Gastrocnemius medialis (tissue), 4 donors: ENCODE data around the gene PIWIL4. TPM values are rescaled to one million over a fixed set of nuclear protein-coding genes. Genes with fewer than 3 reads are reported as not detected.

Source experiments
- ATAC-seq, 2 donors: fragments of 150-250 bp; one replicate each; pipeline ENCODE4 v1.9.1; 2016
- DNase-seq, 2 donors: peaks; one replicate each; pipeline ENCODE4 v3.0.0-alpha.2; 2019
- H3K27ac ChIP-seq, 4 donors: fragments of 200-600 bp; sonication (generic); 1 replicate in 1 of 4; 2 replicates in 3 of 4; pipeline ENCODE4 v1.5.1; 2016 to 2018; ENCODE audit warnings: mild to moderate bottlenecking in 2 of 4, moderate library complexity in 1 of 4
- H3K27me3 ChIP-seq, 3 donors: fragments of 200-600 bp; sonication (generic) in 2 of 3; 1 replicate in 1 of 3; 2 replicates in 2 of 3; pipeline versions ENCODE4 v1.5.1 to v1.6.0; 2016 to 2019; ENCODE audit warnings: mild to moderate bottlenecking in 1 of 3, moderate library complexity in 1 of 3
- H3K36me3 ChIP-seq, 2 donors: fragments of 200-600 bp; sonication (generic) in 1 of 2; one replicate each; pipeline ENCODE4 v1.5.1; 2017 to 2018
- H3K4me1 ChIP-seq, 2 donors: fragments of 200-600 bp; sonication (generic) in 1 of 2; one replicate each; pipeline ENCODE4 v1.5.1; 2016 to 2017; ENCODE audit warnings: mild to moderate bottlenecking in 2 of 2
- H3K4me3 ChIP-seq, 4 donors: fragments of 200-600 bp; sonication (generic) in 3 of 4; 1 replicate in 1 of 4; 2 replicates in 3 of 4; pipeline ENCODE4 v1.5.1; 2016 to 2019; ENCODE audit warnings: mild to moderate bottlenecking in 2 of 4
- H3K9me3 ChIP-seq, 3 donors: fragments of 200-600 bp; sonication (generic) in 2 of 3; 1 replicate in 1 of 3; 2 replicates in 2 of 3; pipeline ENCODE4 v1.5.1; 2016 to 2019
- POLR2A ChIP-seq, 2 donors: fragments of 450-650 bp; IDR thresholded peaks; one replicate each; pipeline ENCODE4 v1.6.1; 2017; ENCODE audit warnings: antibody characterized with exemption in 2 of 2, mild to moderate bottlenecking in 2 of 2, moderate library complexity in 2 of 2
- in situ Hi-C, 4 donors: fragments of 200-750 bp; cut with MboI; loops; one replicate each; pipeline versions ENCODE4 v1.15.0 to v1.8.0; 2017; ENCODE audit warnings: low sequenced_read_pairs in 4 of 4
- intact Hi-C: fragments of 100-400 bp; cut with DNase I; formaldehyde crosslinking; loops from one replicate; pipeline ENCODE4 v1.15.1; 2023; ENCODE audit warnings: low total_unique reads
- total RNA-seq, 4 donors: library from RNA; depleted of rRNA; stranded (reverse); fragments of >200 nt; gene quantifications; one replicate each; pipeline versions ENCODE4 v1.1.0 to v1.2.3, GENCODE V29; 2016
- TF ChIP-seq, protein P1 (sequence below), 5 experiments: fragments of 450-650 bp in 3 of 5; fragments of 200-600 bp in 2 of 5; sonication (generic) in 2 of 5; IDR thresholded peaks in 4 of 5; conservative IDR thresholded peaks in 1 of 5; 1 replicate in 4 of 5; 2 replicates in 1 of 5; pipeline ENCODE4 v1.5.1; 2016 to 2019; ENCODE audit warnings: antibody characterized with exemption in 5 of 5, mild to moderate bottlenecking in 3 of 5, moderate library complexity in 3 of 5

PIWIL4 gene
- total RNA-seq, 4 donors from 2014 or later, result 0.70 to 2.1 (median 1.3) TPM

DNA sequence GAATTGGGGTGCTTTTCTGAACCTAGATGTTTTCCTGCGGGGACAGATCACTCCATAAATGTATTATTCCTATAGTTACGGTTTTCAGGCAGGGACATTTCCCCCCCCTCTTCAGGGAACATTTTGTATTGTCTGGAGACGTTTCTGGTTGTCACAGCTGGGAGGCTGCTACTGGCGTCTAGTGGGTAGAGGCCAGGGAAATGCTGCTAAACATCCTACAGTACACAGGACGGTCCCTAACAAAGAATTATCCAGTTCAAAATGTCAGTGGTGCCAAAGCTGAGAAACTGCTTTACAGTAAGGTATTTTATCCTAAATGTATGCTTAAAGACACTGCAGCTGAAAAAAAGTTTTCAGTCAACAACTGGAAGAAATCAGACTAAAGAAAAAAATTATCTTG lies 19.4 kb downstream of the PIWIL4 start:
- TF ChIP-seq, protein P1, sequence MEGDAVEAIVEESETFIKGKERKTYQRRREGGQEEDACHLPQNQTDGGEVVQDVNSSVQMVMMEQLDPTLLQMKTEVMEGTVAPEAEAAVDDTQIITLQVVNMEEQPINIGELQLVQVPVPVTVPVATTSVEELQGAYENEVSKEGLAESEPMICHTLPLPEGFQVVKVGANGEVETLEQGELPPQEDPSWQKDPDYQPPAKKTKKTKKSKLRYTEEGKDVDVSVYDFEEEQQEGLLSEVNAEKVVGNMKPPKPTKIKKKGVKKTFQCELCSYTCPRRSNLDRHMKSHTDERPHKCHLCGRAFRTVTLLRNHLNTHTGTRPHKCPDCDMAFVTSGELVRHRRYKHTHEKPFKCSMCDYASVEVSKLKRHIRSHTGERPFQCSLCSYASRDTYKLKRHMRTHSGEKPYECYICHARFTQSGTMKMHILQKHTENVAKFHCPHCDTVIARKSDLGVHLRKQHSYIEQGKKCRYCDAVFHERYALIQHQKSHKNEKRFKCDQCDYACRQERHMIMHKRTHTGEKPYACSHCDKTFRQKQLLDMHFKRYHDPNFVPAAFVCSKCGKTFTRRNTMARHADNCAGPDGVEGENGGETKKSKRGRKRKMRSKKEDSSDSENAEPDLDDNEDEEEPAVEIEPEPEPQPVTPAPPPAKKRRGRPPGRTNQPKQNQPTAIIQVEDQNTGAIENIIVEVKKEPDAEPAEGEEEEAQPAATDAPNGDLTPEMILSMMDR (IDR thresholded peaks at IDR 0.05 in 4 of 5, conservative IDR thresholded peaks at IDR 0.05 in 1 of 5), result no peak
- no peak for TF ChIP-seq POLR2A (IDR thresholded peaks at IDR 0.05)
- DNase-seq, result no peak
- H3K27me3 ChIP-seq, result no peaks in the 10 kb centered on the region
- in situ Hi-C loops (no loop called here), intact Hi-C loops (no loop called here)
- H3K9me3 ChIP-seq, result no peaks in the 10 kb centered on the region
- no peaks in the 10 kb centered on the region for H3K36me3 ChIP-seq
- no peak for ATAC-seq
- no peak overlapping the region for H3K27ac ChIP-seq
- H3K4me1 ChIP-seq, result no peaks in the 10 kb centered on the region
- H3K4me3 ChIP-seq, result no peak overlapping the region

DNA sequence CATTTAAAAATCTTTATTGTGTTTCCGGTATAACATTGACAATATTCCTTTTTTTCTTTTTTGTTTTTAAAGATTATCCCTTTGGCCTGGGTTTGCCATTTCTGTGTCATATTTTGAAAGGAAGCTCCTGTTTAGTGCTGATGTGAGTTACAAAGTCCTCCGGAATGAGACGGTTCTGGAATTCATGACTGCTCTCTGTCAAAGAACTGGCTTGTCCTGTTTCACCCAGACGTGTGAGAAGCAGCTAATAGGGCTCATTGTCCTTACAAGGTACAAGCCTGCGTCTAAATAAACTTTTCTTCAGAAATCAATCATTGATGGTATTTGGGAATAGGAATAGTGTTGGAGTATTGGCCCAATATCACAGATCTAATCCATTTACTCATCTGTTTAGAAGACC lies 19.8 kb downstream of the PIWIL4 start:
- H3K4me3 ChIP-seq, result no peak overlapping the region
- H3K9me3 ChIP-seq, result no peaks in the 10 kb centered on the region
- intact Hi-C loops, result no loop called here
- H3K4me1 ChIP-seq, result no peaks in the 10 kb centered on the region
- in situ Hi-C loops, result no loop called here
- no peak overlapping the region for H3K27ac ChIP-seq
- H3K27me3 ChIP-seq, result no peaks in the 10 kb centered on the region
- no peaks in the 10 kb centered on the region for H3K36me3 ChIP-seq
- no peak for DNase-seq
- no peak for ATAC-seq
- no peak for TF ChIP-seq POLR2A (IDR thresholded peaks at IDR 0.05)
- TF ChIP-seq, protein P1 (IDR thresholded peaks at IDR 0.05 in 4 of 5, conservative IDR thresholded peaks at IDR 0.05 in 1 of 5), result no peak

DNA sequence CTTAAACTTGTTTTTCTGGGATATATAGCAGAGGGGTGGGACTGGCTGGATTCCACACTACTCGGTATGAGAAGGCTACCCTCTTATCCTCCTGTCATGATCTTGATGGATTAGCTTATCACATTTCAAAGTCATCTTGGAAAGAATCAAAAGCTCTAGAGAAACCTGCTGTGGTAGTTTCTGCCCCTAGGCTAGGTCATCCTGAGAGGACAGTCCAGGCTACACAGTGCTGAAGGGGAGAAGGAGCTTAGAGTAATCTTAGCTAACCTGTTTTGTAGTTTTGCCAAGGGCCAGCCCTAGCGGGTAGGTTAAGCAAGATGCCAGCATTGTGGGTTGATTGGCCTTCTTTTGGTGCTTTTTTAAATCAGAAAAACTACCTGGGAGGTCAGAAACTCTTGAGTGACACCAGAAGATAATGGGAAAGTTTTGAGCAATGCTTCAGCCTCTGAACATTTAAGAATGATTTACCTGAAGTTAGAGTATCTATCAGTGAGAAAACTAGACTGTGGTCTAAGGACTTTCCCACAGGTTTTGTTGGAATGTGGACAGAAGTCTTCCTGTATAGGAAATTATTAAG lies 21.3 kb downstream of the PIWIL4 start:
- H3K36me3 ChIP-seq, result no peaks in the 10 kb centered on the region
- intact Hi-C loops, result no loop called here
- no peak for ATAC-seq
- DNase-seq, result no peak
- in situ Hi-C loops, result no loop called here
- no peak overlapping the region for H3K4me3 ChIP-seq
- no peaks in the 10 kb centered on the region for H3K4me1 ChIP-seq
- no peaks in the 10 kb centered on the region for H3K27me3 ChIP-seq
- no peaks in the 10 kb centered on the region for H3K9me3 ChIP-seq
- TF ChIP-seq, protein P1 (IDR thresholded peaks at IDR 0.05 in 4 of 5, conservative IDR thresholded peaks at IDR 0.05 in 1 of 5), result no peak
- TF ChIP-seq POLR2A (IDR thresholded peaks at IDR 0.05), result no peak
- H3K27ac ChIP-seq, result no peak overlapping the region

DNA sequence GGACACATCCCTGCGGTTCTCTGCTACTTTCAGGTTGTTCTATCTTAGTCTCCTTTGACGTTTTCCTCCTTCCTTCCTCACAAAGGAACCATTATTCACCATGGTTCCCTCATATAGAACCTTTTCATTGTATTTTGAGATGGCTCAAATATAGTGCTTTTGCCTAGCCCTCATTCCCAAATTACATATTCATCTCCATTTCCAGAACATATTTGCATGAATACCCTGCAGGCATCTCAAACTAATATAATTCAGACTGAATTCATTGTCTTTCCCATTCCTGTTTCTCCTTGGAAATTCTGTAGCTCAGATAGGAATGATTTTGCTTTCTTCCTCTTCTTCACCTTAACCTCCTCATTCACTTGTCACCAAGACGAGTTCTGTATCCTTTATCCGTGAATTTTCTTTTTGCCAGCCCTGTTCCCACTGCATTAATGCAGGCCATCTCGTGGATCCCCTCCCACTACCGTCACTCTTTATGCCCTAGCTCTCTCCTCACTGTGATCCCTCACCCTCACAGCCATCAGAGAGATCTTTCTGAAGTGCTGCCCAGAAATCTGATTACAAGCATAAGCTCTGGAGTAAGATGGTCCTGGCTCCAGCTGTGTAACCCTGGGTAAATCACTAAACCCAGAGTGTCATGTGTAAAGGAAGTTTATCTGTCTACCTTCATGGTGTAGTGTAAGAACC lies 23.3 kb downstream of the PIWIL4 start:
- no peak for DNase-seq
- TF ChIP-seq, protein P1 (IDR thresholded peaks at IDR 0.05 in 4 of 5, conservative IDR thresholded peaks at IDR 0.05 in 1 of 5), result no peak
- no peak for TF ChIP-seq POLR2A (IDR thresholded peaks at IDR 0.05)
- Histone ChIP-seq H3K36me3 (no peaks in the 10 kb centered on the region), H3K27me3 (no peaks in the 10 kb centered on the region), H3K27ac (no peak overlapping the region), H3K4me1 (no peaks in the 10 kb centered on the region), H3K9me3 (no peaks in the 10 kb centered on the region), H3K4me3 (no peak overlapping the region)
- no peak for ATAC-seq
- in situ Hi-C loops, result no loop called here
- intact Hi-C loops, result no loop called here
